ENCODE results near the gene GRK3. TPM values are rescaled to one million over a fixed set of nuclear protein-coding genes. Genes with fewer than 3 reads are reported as not detected.

Gene GRK3
- total RNA-seq, 1 experiment from 2014 or later: 14.6 TPM

- no peaks in the 10 kb centered on the region for H3K9me3 ChIP-seq (ENCODE audit: control insufficient read depth in 1 of 2, insufficient read depth in 1 of 2, low read depth in 1 of 2, low read length in 2 of 2)
- H3K4me2 ChIP-seq (ENCODE audit: low read length): no peak overlapping the region
- ChIA-PET POLR2A (interaction anchor here (1.1 kb wide), 1 partner anchor 37 kb away, joined by 4 read pairs; no protein-coding TSS in a partner anchor), CTCF (no interaction called here), RAD21 (ENCODE audit: low non-redundant PET in 1 of 2, low total read pairs in 2 of 2, uncharacterized antibody in 2 of 2, unreplicated experiment in 2 of 2) (no interaction called here)
- no peaks in the 10 kb centered on the region for H4K20me1 ChIP-seq (ENCODE audit: insufficient read depth)
- TF ChIP-seq REST (IDR thresholded peaks at IDR 0.05; ENCODE audit: low read depth): no peak
- TF ChIP-seq ZNF274 (IDR thresholded peaks at IDR 0.05; ENCODE audit: low read depth, low read length): no peak
- no peak for TF ChIP-seq CBX3 (IDR thresholded peaks at IDR 0.05; ENCODE audit: low read depth)
- TF ChIP-seq EGR1 (IDR thresholded peaks at IDR 0.05; ENCODE audit: low read depth): no peak
- no peaks in the 10 kb centered on the region for H3K4me1 ChIP-seq (ENCODE audit: control insufficient read depth in 1 of 2, insufficient read depth in 2 of 2, low read length in 2 of 2)
- no TSS peak for BruUV-seq (replicated peaks)
- DNase-seq (ENCODE audit: low read depth, low spot score) (no peak), ATAC-seq (no peak)
- no peaks in the 10 kb centered on the region; a peak in 1 of 4 replicates for H3K36me3 ChIP-seq (ENCODE audit: control insufficient read depth in 1 of 2, insufficient read depth in 2 of 2, low read length in 2 of 2)
- H3K9me2 ChIP-seq (ENCODE audit: insufficient read depth): no peaks in the 10 kb centered on the region
- no peak overlapping the region for H3K4me3 ChIP-seq (replicated peaks in 1 of 2; ENCODE audit: low read depth in 1 of 2, low read length in 2 of 2)
- H3K27me3 ChIP-seq (ENCODE audit: insufficient read depth, low read length): no peaks in the 10 kb centered on the region
- H3K79me2 ChIP-seq (ENCODE audit: insufficient read depth, low read length): no peaks in the 10 kb centered on the region
- no peak overlapping the region for H3K9ac ChIP-seq (ENCODE audit: low read length)
- no peak overlapping the region for H3K27ac ChIP-seq (ENCODE audit: low read depth, low read length)
- intact Hi-C loops (cut with micrococcal nuclease): no loop called here
- no peak overlapping the region for H2AFZ ChIP-seq (ENCODE audit: low read depth, low read length, poor library complexity, severe bottlenecking)
Observed at GRCh38 chr22:25690798-25691197, 126.3 kb downstream of the GRK3 start.

- DNase-seq (ENCODE audit: low read depth, low spot score) (no peak), ATAC-seq (no peak)
- Histone ChIP-seq H3K79me2 (ENCODE audit: insufficient read depth, low read length) (no peaks in the 10 kb centered on the region), H3K27me3 (ENCODE audit: insufficient read depth, low read length) (no peaks in the 10 kb centered on the region), H3K9me3 (ENCODE audit: control insufficient read depth in 1 of 2, insufficient read depth in 1 of 2, low read depth in 1 of 2, low read length in 2 of 2) (no peaks in the 10 kb centered on the region), H3K4me2 (ENCODE audit: low read length) (no peak overlapping the region), H2AFZ (ENCODE audit: low read depth, low read length, poor library complexity, severe bottlenecking) (no peak overlapping the region), H3K36me3 (ENCODE audit: control insufficient read depth in 1 of 2, insufficient read depth in 2 of 2, low read length in 2 of 2) (no peaks in the 10 kb centered on the region; a peak in 1 of 4 replicates), H3K4me3 (replicated peaks in 1 of 2; ENCODE audit: low read depth in 1 of 2, low read length in 2 of 2) (no peak overlapping the region), H3K9ac (ENCODE audit: low read length) (no peak overlapping the region), H3K27ac (ENCODE audit: low read depth, low read length) (no peak overlapping the region), H4K20me1 (ENCODE audit: insufficient read depth) (no peaks in the 10 kb centered on the region), H3K4me1 (ENCODE audit: control insufficient read depth in 1 of 2, insufficient read depth in 2 of 2, low read length in 2 of 2) (no peaks in the 10 kb centered on the region), H3K9me2 (ENCODE audit: insufficient read depth) (no peaks in the 10 kb centered on the region)
- TF ChIP-seq FOSL1 (IDR thresholded peaks at IDR 0.05; ENCODE audit: low read depth) (no peak), POLR2A (IDR thresholded peaks at IDR 0.05; ENCODE audit: borderline replicate concordance, extremely low read depth, insufficient read depth, insufficient read length) (no peak), SIN3A (IDR thresholded peaks at IDR 0.05; ENCODE audit: low read depth) (no peak), REST (IDR thresholded peaks at IDR 0.05; ENCODE audit: low read depth) (no peak), RAD21 (IDR thresholded peaks at IDR 0.05; ENCODE audit: low read depth) (no peak), ZNF274 (IDR thresholded peaks at IDR 0.05; ENCODE audit: low read depth, low read length) (no peak), SRF (IDR thresholded peaks at IDR 0.05; ENCODE audit: low read depth) (no peak), CBX3 (IDR thresholded peaks at IDR 0.05; ENCODE audit: low read depth) (no peak), EGR1 (IDR thresholded peaks at IDR 0.05; ENCODE audit: low read depth) (no peak), MAX (IDR thresholded peaks at IDR 0.05) (no peak)
- ChIA-PET RAD21 (ENCODE audit: low non-redundant PET in 1 of 2, low total read pairs in 2 of 2, uncharacterized antibody in 2 of 2, unreplicated experiment in 2 of 2) (no interaction called here), CTCF (no interaction called here), POLR2A (no interaction called here)
- intact Hi-C loops (cut with micrococcal nuclease): no loop called here
- BruUV-seq (replicated peaks): no TSS peak
Observed at GRCh38 chr22:25692397-25693267, 128.2 kb downstream of the GRK3 start.
